ENCODE measurements around the gene LTBP2.
A peak's percentile ranks its signal among the peaks of the same experiment; 100 is the strongest.

The LTBP2 gene

DNA sequence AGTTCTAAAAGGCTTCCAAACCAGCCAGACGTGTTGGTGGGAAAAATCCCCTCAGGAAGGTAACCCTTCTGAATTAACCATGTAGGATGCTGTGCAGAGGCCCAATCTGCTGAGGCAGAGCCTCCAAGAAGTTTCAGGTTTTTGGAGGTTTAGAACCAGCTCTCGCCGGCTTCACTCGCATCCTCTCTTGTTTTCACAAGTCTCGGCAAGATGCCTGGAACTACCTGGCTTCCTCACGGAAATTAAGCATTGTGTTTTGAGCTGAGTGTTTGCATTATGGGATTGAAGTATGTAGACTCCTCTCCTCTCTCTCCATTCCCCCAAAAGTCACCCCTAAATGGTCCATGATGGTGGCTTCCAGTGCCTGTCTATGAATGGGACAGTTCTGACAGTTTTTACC lies 20.6 kb downstream of the LTBP2 start:
- DNase-seq (ENCODE audit: low spot score) = no peak

GRCh38 chr14:74589291-74589879 lies 22.7 kb downstream of the LTBP2 start:
- DNase-seq (ENCODE audit: low spot score) = no peak

DNA sequence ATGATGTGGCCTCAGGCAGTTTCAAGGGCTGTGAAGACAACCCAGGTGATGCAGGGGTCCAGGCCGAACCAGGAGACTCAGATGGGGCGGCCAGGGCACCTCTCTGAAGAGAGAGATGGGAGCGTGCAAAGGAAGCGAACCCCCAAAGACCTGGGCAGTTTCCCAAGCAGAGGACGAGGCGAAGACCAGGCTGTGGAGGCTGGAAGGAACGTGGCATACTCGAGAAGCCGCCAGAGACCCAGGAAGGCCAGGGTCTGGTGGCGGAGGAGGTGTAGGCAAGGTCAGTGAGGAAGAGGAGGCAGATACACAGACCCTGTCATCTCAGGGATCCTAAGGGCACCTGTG lies 24.7 kb downstream of the LTBP2 start:
- no peak for DNase-seq (ENCODE audit: low spot score)

DNA sequence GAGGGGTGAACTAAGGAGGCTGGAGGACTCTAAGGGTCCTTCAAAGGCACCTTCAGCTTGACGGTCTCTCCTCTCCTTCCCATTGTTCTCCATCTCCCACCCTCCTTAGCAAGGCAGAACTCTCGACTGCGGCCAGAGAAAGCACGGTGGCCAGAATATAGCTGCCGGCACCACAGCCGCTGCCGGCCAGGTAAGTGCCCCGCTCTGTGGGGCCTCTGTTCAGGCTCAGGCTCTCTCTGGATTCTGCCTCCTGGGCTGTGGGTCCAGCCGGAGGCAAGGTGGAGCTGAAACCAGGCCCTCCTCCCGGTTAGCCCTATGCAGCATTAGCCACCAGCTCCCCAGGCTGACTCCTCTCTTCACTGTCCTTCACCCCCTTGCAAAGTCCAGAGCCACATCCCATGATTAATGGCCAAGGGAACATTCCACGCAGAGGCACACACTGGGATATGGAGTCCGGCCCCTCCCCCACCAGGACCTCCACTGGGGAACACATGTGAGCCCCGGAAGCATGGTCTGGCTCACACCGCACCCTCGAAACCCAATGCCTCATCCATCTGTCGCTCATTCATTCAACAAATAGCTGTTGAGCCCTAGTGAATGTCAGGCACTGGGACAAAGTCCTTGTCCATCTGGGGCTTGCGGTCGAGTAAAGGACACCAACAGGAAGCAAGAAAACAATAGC lies 25.2 kb downstream of the LTBP2 start:
- DNase-seq (ENCODE audit: low spot score) = no peak

DNA sequence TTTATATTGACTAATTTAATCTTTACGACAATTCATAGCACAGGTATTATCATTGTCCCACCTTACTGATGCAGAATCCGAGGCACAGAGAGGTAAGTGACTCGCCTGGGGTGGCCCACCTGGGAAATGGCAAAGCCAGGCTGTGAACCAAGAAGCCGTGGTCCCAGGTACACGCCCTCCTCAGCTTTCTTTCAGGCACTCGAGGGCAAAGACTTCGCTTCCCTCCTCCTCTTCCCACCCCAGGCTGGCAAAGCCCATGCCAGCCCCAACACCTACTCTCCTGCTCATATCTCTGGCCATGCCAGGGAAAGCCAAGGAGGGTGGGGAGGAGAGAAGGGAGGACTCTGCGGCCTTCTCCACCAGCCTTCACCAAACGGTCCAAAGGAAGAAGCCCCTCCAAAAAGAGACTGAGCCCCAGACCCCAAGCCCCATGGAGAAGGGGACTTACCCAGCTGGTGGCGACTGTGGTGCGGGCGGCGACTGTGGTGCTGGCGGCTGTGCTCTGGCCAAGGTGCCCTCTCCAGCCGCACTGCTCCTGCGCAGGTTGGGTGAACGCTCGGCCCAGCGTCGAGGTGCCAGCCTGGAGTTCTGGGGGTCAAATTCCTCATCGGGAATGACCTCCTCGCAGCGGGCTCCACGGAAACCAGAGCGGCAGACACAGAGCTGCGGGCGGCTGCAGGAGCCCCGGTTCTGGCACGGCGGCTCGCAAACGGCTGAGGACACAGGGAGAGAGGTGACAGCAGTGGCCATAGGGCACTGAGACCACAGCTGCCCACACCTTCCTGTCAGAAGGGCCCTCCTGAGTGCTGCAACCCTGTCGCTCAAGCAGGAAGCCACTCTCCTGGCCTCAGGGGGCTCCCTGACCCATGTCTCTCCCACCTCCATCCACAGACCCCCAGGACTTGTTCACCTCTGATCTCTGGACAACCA lies 26.4 kb downstream of the LTBP2 start:
- DNase-seq (ENCODE audit: low spot score) = no peak

DNA sequence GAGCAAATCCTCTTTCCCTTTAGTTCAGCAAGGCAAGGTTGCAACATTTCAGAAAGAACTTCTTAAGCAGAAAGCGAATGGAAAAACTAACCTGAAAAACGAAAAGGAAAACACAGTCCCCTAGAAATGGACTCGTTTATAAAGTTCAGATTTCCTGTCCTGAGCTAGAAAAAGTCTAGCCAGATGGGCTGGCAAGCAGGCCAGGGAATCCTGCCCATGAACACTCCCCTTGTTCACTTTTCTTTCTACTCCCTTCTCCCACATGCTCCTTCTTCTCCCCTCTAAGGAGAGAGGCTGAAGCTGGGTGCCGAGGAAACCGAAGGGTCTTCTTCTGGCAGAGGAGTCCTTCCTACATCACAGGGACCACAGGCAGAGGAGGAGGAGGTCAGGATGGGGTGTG lies 27.1 kb downstream of the LTBP2 start:
- no peak for DNase-seq (ENCODE audit: low spot score)

- no peak for DNase-seq (ENCODE audit: low spot score)
Measured at GRCh38 chr14:74583689-74584434, 28.2 kb downstream of the LTBP2 start.

GRCh38 chr14:74582910-74583581 lies 29.0 kb downstream of the LTBP2 start:
- DNase-seq (ENCODE audit: low spot score) = no peak

GRCh38 chr14:74580275-74580672 lies 31.8 kb downstream of the LTBP2 start:
- no peak for DNase-seq (ENCODE audit: low spot score)

DNA sequence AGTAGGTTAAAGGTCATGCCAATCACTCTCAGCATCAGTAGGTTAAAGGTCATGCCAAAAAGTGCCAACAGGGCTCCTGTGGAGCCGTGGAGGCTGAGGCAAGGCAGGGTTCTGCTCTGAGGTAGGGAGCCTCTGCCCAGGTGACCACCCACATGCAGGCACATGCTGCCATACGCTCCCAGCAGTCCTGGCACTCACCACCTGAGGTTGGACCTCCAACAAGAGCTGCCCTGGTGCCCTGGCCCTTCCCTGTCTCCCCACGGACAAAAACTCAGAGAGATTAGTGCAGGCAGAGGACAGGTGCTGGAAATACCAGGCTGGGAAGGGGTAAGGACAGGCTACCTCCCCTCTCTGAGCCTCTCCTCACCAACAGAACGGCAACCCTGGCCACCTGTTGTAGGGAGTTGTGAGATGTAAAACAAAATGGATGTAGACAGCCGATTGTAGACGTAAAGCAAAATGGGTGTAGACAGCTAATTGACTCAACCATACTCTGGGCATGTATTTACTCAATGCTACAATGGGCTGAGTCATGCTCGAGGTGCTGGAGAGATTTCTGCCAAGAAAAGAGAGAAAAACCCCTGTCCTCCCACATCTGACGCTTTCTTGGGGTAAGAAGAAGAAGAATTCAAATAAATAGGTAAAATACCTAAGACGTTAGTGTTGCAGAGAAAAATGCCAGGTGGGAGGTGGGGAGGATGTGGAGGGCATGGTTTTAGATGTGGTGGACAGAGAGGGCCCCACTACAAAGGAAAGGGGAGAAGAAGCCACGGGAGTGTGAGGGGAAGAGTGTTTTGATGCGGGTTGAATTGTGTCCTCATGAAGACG lies 32.4 kb downstream of the LTBP2 start:
- no peak for DNase-seq (ENCODE audit: low spot score)

DNA sequence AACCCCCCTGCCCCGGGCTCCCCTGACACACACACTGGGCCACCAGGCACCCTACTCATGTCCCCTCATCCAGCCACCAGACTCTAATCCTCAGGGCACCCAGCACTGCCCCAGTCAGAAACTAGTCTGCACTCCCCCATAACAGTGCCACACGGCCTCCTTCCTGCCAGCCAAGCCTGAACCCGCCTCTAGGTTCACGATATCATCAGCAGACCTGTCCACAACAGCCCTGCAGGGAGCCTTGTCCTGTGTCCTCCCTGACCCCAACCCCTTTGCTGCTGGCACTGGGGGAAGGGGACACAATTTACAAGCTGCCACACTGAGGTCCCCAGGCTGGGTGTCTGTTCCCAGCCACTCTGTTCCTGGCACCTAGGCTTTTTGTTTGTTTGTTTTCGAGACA lies 33.6 kb downstream of the LTBP2 start:
- DNase-seq (ENCODE audit: low spot score) = no peak

- no peak for DNase-seq (ENCODE audit: low spot score)
Measured at GRCh38 chr14:74577948-74578275, 34.1 kb downstream of the LTBP2 start.

GRCh38 chr14:74577247-74577947 lies 34.6 kb downstream of the LTBP2 start:
- no peak for DNase-seq (ENCODE audit: low spot score)

DNA sequence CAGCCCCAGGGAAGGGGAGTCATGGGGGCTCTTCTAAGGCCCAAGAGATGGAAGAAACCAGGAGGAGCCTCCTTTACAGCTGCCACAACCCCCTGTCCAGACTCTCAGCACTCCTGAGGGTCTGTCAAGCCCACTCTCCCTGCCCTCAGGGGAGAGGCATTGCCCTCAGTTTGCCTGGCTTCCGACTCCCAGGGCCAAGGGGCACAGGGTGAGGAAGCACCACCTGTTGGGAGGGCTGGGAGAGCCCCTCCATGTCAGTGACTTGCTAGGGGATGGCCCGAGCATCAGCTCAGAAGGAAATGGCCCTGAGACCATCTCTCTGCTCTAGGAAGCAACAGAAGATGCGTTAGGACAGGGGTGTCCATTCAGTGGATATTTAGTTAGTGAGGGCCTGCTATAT lies 36.1 kb downstream of the LTBP2 start:
- DNase-seq (ENCODE audit: low spot score) = no peak

- peak; percentile 52 for DNase-seq (ENCODE audit: low spot score)
Measured at GRCh38 chr14:74575507-74575906, 36.5 kb downstream of the LTBP2 start.

DNA sequence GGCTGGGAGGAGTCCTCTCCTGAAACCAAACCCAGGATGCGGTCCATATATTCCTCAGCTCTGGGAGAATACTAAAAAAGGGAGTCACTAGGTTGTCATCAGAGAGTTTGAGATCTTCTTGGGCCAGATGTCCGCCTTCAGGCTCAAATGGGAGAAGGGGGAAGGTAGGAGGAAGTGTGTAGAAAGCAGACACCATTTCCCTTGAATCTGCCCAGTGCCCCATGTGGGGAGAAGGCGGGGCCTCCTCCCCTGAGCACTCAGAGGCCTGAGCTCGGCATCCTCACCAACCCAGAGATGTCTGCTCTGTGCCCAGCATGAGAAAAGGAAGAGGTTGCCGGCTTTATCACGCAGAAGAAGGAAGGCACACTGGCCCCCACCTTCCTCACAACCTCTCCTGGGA lies 37.3 kb downstream of the LTBP2 start:
- no peak for DNase-seq (ENCODE audit: low spot score)

DNA sequence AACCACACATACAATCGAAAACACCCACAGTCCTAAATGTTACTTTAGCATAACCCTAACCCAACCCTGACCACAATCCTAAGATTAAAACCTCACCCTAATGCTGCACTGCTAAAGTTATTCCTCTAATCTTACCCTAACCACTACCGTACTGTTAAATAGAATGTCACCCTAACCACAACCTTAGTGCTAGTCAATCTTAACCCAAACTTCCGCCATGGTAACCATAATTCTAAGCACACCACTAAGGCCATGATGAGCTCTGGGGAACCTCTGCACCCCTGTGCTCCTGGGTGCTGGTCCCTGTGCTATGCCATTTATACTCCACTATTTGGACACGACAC lies 38.0 kb downstream of the LTBP2 start:
- DNase-seq (ENCODE audit: low spot score) = no peak

GRCh38 chr14:74573421-74574089 lies 38.5 kb downstream of the LTBP2 start:
- no peak for DNase-seq (ENCODE audit: low spot score)

DNA sequence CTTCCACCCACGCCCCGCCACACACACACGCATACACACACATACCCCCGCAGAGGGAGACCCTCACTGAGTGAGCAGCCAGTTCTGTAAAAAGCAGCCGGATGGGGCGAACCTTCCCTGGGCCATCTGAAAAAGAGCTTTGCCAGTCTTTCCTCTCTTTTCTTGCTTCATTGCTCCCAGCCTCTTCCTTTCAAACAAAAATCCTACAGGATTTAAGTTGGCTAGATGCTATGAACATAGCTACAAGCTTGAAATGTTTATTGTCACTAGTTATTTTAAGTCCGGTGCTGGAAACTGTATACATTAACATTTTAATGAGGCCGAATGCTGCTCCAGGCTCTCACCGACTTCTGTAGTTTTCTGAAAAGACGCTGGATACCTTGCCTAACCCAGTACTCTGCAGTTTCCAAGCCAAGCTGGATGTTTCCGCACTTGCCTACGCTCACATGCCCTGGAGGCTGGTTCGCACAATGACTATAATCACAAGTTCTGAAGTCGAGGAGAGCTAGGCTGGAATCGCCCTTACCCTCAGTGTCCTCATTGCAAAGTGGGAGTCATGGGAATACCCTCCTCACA lies 39.2 kb downstream of the LTBP2 start:
- no peak for DNase-seq (ENCODE audit: low spot score)

All from putamen (tissue), 1 donor.